ENCODE measurements around the gene SOX13.

DNA sequence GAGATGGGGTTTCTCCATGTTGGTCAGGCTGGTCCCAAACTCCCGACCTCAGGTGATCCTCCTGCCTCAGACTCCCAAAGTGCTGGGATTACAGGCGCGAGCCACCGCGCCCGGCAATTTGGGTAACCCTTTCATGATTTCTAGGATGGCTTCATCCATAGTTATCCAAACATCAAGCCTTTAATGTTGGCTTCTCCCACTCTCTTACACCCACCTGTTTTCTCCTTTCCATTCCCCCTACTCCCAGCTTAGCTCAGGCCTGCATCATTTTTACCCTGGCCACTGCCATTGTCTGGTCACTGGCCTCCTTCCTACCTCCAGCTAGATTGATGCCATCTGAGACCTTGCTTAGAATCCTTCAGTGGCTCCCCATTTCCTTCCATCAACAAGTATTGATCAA is 2.0 kb upstream of the SOX13 start:
- TF ChIP-seq, protein P1, sequence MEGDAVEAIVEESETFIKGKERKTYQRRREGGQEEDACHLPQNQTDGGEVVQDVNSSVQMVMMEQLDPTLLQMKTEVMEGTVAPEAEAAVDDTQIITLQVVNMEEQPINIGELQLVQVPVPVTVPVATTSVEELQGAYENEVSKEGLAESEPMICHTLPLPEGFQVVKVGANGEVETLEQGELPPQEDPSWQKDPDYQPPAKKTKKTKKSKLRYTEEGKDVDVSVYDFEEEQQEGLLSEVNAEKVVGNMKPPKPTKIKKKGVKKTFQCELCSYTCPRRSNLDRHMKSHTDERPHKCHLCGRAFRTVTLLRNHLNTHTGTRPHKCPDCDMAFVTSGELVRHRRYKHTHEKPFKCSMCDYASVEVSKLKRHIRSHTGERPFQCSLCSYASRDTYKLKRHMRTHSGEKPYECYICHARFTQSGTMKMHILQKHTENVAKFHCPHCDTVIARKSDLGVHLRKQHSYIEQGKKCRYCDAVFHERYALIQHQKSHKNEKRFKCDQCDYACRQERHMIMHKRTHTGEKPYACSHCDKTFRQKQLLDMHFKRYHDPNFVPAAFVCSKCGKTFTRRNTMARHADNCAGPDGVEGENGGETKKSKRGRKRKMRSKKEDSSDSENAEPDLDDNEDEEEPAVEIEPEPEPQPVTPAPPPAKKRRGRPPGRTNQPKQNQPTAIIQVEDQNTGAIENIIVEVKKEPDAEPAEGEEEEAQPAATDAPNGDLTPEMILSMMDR (IDR thresholded peaks at IDR 0.05), result no peak
- no peak for TF ChIP-seq POLR2AphosphoS5 (IDR thresholded peaks at IDR 0.05)
- TF ChIP-seq EP300 (IDR thresholded peaks at IDR 0.05), result no peak
